ENCODE results near the gene VPS26C. TPM values are rescaled to one million over a fixed set of nuclear protein-coding genes. Genes with fewer than 3 reads are reported as not detected.

Gene VPS26C
- total and polyA plus RNA-seq, 10 of the 15 experiments (the other 5 are each of a cell fraction or from before 2014, with no cell fraction given), result 32.5 to 65.1 (median 48.0) TPM

DNA sequence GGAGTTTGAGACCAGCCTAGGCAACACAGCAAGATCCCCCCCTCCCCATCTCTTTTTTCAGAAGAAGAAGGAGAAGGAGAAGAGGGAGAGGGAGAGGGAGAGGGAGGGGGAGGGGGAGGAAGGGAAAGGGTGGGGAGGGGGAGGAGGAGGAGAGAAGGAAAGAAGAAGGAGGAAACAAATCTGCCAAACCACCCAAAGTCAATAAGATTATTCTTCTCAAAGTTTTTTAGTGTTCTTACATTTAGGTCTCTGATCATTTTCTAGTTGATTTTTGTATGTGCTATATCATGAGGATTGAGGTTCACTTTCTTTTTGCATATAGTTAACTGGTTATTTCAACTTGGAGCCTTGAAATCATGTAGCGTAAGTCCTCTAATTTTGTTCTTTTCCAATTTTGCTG is 56.3 kb downstream of the VPS26C start (continued):
- TF ChIP-seq, protein P1, sequence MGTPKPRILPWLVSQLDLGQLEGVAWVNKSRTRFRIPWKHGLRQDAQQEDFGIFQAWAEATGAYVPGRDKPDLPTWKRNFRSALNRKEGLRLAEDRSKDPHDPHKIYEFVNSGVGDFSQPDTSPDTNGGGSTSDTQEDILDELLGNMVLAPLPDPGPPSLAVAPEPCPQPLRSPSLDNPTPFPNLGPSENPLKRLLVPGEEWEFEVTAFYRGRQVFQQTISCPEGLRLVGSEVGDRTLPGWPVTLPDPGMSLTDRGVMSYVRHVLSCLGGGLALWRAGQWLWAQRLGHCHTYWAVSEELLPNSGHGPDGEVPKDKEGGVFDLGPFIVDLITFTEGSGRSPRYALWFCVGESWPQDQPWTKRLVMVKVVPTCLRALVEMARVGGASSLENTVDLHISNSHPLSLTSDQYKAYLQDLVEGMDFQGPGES (IDR thresholded peaks at IDR 0.05), result no peak
- TF ChIP-seq SPI1 (IDR thresholded peaks at IDR 0.05; ENCODE audit: borderline replicate concordance, insufficient read depth, low read depth, low read length) (no peak), BHLHE40 (IDR thresholded peaks at IDR 0.05; ENCODE audit: borderline replicate concordance in 1 of 2, low read depth in 2 of 2, low read length in 1 of 2) (no peak)
- TF ChIP-seq, protein P2, sequence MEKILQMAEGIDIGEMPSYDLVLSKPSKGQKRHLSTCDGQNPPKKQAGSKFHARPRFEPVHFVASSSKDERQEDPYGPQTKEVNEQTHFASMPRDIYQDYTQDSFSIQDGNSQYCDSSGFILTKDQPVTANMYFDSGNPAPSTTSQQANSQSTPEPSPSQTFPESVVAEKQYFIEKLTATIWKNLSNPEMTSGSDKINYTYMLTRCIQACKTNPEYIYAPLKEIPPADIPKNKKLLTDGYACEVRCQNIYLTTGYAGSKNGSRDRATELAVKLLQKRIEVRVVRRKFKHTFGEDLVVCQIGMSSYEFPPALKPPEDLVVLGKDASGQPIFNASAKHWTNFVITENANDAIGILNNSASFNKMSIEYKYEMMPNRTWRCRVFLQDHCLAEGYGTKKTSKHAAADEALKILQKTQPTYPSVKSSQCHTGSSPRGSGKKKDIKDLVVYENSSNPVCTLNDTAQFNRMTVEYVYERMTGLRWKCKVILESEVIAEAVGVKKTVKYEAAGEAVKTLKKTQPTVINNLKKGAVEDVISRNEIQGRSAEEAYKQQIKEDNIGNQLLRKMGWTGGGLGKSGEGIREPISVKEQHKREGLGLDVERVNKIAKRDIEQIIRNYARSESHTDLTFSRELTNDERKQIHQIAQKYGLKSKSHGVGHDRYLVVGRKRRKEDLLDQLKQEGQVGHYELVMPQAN (conservative IDR thresholded peaks at IDR 0.05), result no peak

DNA sequence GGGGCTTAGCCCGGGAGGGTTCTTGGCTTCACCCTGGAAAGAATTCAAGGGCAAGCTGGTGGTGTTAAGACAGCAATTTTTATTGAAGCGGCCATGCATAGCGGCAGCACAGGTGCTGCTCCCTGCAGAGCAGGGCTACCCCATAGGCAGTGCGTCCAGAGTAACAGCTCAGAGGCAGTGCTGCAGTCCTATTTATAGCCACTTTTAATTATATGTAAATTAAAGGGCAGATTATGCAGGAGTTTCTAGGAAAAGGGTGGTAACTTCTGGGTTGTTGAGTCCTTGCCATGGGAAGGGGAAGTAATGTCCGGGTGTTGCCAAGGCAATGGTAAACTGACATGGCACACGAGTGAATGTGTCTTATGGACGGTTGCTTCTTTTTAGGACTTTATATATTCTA is 57.0 kb downstream of the VPS26C start:
- intact Hi-C loops (cut with micrococcal nuclease; ENCODE audit: unreplicated experiment) (no loop called here), in situ Hi-C loops (cut with MboI) (no loop called here)
- no peaks in the 10 kb centered on the region for H3K36me3 ChIP-seq (ENCODE audit: control insufficient read depth in 2 of 2, insufficient read depth in 2 of 2, low read length in 1 of 2)
- no peaks in the 10 kb centered on the region for H4K20me1 ChIP-seq (ENCODE audit: control insufficient read depth, insufficient read depth)
- POLR2A ChIA-PET, result no interaction called here
- 67% methylated on average over 7 of the region's 7 CpGs for WGBS (ENCODE audit: insufficient coverage, insufficient replicate concordance, low lambda C conversion rate, missing lambda C conversion rate)
- TF ChIP-seq YY1 (IDR thresholded peaks at IDR 0.05; ENCODE audit: low read depth, low read length) (no peak), PAX5 (IDR thresholded peaks at IDR 0.05; ENCODE audit: borderline replicate concordance, low read depth, low read length) (peak; percentile 60; the same call in 1 of the 2 replicates), NRF1 (conservative IDR thresholded peaks at IDR 0.05; ENCODE audit: low read depth, low read length) (no peak), HCFC1 (IDR thresholded peaks at IDR 0.05; ENCODE audit: low read length) (no peak)
- no peak for DNase-seq (ENCODE audit: low read depth, low spot score)
- no peak overlapping the region for H3K27ac ChIP-seq (ENCODE audit: control insufficient read depth, insufficient read depth)
- H3K27me3 ChIP-seq (replicated peaks in 1 of 2; ENCODE audit: control insufficient read depth in 2 of 2, insufficient read depth in 2 of 2, low read length in 1 of 2), result no peaks in the 10 kb centered on the region
- no peaks in the 10 kb centered on the region; the same call in 2 of the 3 replicates for H3K9me3 ChIP-seq (replicated peaks; ENCODE audit: control insufficient read depth, insufficient read depth, low read length)
- CTCF ChIA-PET, result interaction anchor here (2.2 kb wide), 1 partner anchor 10 kb away, joined by 9 read pairs; no protein-coding TSS in a partner anchor
- no peak overlapping the region; the same call in 1 of the 2 replicates for H2AFZ ChIP-seq (ENCODE audit: control insufficient read depth, low read depth, low read length)
- no TSS peak for BruUV-seq (replicated peaks)
- RAD21 ChIA-PET (ENCODE audit: unreplicated experiment), result no interaction called here
- H3K4me3 ChIP-seq, result no peak overlapping the region
- peaks cover 40% of the 10 kb centered on the region for H3K4me1 ChIP-seq (ENCODE audit: control insufficient read depth, insufficient read depth, low read length)
- H3K79me2 ChIP-seq (ENCODE audit: control insufficient read depth, insufficient read depth, low read length), result no peaks in the 10 kb centered on the region
- SMC1A ChIA-PET (ENCODE audit: uncharacterized antibody, unreplicated experiment), result interaction anchor here (1.4 to 3.7 kb wide), 3 partner anchors 10 to 57 kb away, joined by 3 to 15 read pairs (median 11); partner anchors contain the start of gene VPS26C
- FAIRE-seq, result no peak
- no peak for ATAC-seq
- H3K4me2 ChIP-seq (ENCODE audit: control insufficient read depth, insufficient read depth), result no peak overlapping the region; the same call in 1 of the 2 replicates
- no peak overlapping the region for H3K9ac ChIP-seq (ENCODE audit: control insufficient read depth, insufficient read depth, low read length)
